Stimulated activated CD4-positive, alpha-beta T cell treated with anti-CD3 and anti-CD28 coated beads, Interleukin-4, amount 100 ng/mL, for 4 hours (primary cell): ENCODE results near the gene ADCYAP1R1.

Experiments used
- DNase-seq, 2 experiments: peaks; one replicate each; pipeline ENCODE4 v3.0.0-alpha.2; 2020

ADCYAP1R1 gene

GRCh38 chr7:31051598-31052486, at the start of gene ADCYAP1R1:
Gene ADCYAP1R1 (plus strand): TSS chr7:31052308. CDS start chr7:31063265, 10,957 bp downstream.
- no peak for DNase-seq

- no peak for DNase-seq
Measured at GRCh38 chr7:31003097-31003496, 49.0 kb upstream of the ADCYAP1R1 start.

DNA sequence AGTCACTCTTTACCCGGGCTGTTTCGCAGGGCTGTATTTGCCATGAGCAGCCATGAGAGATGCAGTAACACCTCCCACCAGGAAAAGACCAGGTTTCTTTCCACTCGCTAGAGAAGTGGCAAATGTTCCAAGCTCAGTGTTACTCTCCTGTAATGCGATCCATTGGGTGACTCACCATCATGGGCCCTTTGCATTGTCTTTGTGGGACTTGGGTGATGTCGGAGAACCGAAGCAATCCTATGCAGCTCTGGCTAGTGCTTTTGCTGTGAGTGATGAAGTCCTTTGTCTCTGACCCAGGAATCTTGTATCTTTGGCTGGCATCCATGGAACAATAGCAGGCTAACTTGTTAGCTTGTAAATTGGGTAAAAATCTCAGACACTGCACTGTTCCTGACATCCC, 48.4 kb upstream of the ADCYAP1R1 start:
- DNase-seq: no peak

GRCh38 chr7:31004393-31004792, 47.7 kb upstream of the ADCYAP1R1 start:
- no peak for DNase-seq

GRCh38 chr7:31006857-31007256, 45.3 kb upstream of the ADCYAP1R1 start:
- no peak for DNase-seq

- DNase-seq: no peak
Measured at GRCh38 chr7:31007634-31008033, 44.5 kb upstream of the ADCYAP1R1 start.

DNA sequence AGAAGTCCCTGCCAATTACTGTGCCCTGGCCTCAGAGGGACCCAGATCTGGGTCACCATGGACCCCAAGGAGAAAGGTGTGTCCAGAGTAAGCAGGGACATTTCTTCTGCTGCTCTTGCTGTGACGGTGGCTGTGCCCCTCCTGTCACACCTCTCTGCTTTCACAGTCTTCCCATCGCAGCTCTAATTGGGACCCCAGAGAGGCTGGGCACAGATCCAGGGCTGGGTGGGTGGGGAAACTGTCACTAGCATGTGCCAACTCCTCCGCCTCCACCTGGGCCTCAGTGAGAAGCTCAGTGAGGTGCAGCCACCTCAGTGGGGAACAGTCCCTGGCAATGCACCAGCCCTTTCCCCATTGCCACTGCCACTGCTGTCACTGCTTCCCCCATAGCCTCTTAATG, 37.3 kb upstream of the ADCYAP1R1 start:
- DNase-seq: no peak

- DNase-seq: no peak
Measured at GRCh38 chr7:31017032-31017675, 35.0 kb upstream of the ADCYAP1R1 start.

- no peak for DNase-seq
Measured at GRCh38 chr7:31017721-31018120, 34.4 kb upstream of the ADCYAP1R1 start.

GRCh38 chr7:31019509-31019908, 32.6 kb upstream of the ADCYAP1R1 start:
- no peak for DNase-seq

- no peak for DNase-seq
Measured at GRCh38 chr7:31020161-31020560, 31.9 kb upstream of the ADCYAP1R1 start.

DNA sequence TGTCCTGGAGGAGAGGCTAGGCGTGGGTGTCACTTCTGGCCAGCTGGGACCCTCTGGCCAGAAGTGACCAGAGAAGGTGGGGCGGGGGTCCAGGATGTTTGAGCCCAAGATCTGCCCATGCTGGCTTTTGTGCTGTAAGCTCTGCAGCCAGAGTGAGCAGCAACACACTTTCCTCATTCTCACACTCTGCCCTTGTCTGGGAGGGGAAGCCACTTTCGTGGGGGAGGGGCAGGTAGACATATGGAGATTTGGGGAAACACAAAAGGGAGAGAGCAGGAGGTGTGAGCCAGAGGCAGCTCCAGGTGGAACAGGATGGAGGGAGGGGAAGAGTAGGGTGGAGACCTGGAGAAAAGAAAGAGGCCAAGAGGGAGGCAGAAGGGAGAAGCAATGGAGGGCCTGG, 31.5 kb upstream of the ADCYAP1R1 start:
- no peak for DNase-seq

- DNase-seq: no peak
Measured at GRCh38 chr7:31022117-31022516, 30.0 kb upstream of the ADCYAP1R1 start.

GRCh38 chr7:31022726-31023125, 29.4 kb upstream of the ADCYAP1R1 start:
- no peak for DNase-seq

- no peak for DNase-seq
Measured at GRCh38 chr7:31023877-31024276, 28.2 kb upstream of the ADCYAP1R1 start.

DNA sequence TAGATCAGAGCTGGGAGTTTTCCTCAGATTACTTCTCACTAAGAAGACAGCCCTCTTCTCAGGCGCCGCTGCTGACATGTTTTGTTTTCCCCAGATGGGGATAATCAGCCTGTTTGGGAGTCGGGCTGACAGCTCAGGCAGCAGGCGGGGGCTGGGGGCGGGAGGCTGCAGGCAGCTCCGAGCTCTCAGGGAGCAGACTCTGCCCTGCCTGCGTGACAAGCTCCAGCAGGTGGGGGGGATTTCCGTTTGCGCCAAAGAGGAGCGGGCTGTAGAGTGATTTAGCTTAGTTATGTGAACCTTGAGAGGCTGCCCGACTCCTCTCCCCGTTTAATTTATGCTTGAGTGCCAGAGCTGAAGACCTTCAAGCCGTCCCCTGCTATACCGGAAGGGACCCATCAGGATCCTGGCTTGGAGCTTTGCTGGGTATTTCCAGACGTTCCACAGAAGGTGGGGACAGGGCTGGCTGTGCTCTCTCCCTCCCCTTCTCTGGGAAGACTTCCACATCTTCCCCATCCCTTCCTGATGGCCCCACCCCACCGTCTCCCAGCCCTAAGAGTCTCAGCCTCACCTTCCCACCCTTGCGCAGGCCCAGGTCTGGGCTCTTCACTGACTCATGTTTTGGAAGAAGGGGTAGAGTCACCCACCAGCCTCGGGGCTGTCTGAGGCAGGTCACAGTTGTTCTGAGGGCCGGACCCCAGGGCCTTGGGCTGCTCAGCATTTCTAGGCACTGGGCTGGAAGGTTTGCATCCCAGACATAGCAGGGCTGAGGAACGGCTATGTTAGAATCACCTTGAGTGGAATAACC, 24.7 kb upstream of the ADCYAP1R1 start:
- DNase-seq: no peak

DNA sequence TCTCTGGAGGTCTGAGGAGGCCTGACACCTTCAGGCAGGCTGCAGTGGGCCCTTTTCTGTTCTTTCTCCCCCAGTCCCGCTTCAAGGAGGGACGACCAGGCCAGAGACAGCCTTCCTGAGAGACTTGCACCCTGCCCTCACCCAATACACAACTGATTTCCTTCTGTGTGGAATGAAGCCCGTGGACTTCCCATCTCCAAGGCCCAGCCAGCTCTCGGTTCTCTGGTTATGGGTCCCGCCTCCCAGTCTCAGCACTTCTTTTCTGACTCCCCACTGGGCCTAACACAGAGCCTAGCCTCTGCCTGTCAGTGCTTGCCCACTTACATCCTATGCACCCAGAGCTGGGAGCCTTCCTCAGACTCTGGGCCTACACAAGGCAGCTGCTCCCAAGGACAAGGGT, 24.1 kb upstream of the ADCYAP1R1 start:
- no peak for DNase-seq

DNA sequence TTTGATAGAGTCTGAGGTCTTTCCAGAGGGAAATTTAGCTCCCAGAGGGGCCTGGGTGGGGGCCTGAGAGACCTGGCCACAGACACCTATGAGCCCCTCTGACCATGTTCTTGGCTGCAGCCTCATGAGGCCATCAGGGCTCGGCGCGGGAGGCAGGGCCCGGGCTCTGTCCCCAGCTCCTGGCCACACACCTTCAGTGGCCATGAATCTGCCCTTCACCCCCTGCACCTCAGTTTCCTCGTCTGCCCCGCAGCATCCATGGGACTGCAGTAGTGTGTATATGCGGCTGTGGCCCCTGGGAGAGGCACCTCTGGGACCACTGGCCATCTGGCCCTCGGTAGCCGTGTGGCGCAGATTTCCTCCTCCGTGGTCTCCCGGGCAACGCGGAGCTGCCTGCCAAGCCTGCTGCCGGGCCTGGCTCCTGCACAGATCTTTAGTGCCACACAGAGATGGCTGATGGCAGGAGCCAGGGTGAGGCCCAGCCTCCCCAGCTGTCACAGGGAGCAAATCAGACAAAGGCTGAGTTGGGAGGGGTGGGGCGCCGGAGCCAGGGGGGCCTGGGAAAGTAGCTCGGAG, 23.6 kb upstream of the ADCYAP1R1 start:
- DNase-seq: no peak

GRCh38 chr7:31029251-31030042, 22.7 kb upstream of the ADCYAP1R1 start:
- no peak for DNase-seq

DNA sequence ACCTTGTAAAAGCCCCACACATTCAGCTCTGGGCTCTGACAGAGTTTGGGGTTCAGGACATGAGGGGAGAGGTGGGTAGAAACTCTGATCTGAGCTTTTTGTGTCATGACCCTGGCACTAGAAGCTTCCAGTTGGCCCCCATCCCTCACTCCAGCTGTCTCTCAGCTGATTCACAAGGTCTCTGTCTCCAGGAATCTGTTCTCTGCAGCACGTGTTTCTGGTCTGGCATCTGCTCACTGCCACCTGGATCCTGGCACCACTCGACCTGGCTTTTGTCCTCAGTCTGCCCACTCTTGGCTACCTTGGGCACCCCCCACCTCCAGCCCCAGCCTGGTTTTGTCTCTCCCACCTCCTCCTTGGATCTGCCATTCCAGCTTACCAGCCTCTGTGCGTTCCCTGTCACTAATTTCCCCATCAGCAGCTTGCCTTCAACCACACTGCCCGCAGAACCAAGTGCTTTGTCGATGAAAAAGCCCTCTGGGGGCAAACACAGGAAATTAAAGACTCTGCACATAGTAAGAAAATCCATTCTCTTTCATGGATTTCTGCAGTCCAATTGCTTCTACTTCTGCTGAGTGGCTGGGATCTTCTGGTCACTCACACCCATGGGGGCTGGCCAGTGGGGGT, 18.3 kb upstream of the ADCYAP1R1 start:
- no peak for DNase-seq

- DNase-seq: no peak
Measured at GRCh38 chr7:31036924-31037323, 15.2 kb upstream of the ADCYAP1R1 start.

DNA sequence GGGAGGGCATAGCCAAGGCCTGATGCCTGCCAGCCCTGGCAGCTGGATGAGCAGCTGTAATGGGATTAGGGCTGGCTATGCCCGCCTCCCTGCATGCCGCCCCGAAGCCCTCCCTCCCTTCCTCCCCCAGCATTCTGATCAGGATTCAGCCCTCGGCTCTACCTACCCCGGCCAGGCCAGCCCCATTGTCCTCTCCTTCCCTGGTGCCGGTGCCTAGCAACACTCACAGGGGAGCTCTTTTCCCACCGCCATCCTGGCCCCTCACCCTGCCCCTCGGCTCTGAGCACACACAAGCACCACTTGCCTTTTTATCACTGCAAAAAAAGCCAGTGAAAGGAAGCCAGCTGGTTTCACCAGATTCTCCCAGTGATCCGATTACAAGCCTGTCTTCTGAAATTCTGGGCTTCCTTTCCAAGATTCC, 9.0 kb upstream of the ADCYAP1R1 start:
- DNase-seq: no peak
